22Rv1 (cell line): ENCODE data around the gene CC2D2A.

ENCODE experiments used
- H3K27ac ChIP-seq: fragments of 450-650 bp; 2 replicates; pipeline ENCODE4 v1.5.1; 2017
- CTCF ChIP-seq: fragments of 450-650 bp; IDR thresholded peaks from 2 replicates; pipeline ENCODE4 v1.5.1; 2017; ENCODE audit warnings: mild to moderate bottlenecking
- ZFX ChIP-seq: fragments of 450-650 bp; IDR thresholded peaks from 2 replicates; pipeline ENCODE4 v1.6.1; 2017; ENCODE audit warnings: antibody characterized with exemption, borderline replicate concordance

CC2D2A gene

GRCh38 chr4:15434091-15434490 lies 35.6 kb upstream of the CC2D2A start:
- no peak for TF ChIP-seq CTCF
- no peak for TF ChIP-seq ZFX
- no peak overlapping the region for H3K27ac ChIP-seq

DNA sequence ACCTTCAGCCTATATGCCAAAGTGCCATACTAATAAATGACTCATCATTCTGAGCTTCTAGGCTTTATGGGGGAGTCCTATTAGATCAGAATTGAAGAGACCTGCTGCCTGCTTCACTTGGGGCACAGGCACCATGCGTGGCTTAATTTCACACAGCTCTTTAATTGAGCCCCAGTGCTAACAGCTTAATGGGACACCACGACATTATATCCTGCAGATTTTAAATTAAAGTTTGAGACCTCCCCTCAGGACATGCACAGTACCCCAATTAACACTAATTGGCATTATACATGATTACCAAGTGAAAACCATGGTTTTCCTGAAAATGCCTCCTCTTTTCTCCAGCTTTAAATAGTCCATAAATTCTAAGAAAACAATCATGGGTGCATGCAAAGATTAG lies 35.0 kb upstream of the CC2D2A start:
- no peak overlapping the region for H3K27ac ChIP-seq
- TF ChIP-seq ZFX: no peak
- TF ChIP-seq CTCF: no peak

DNA sequence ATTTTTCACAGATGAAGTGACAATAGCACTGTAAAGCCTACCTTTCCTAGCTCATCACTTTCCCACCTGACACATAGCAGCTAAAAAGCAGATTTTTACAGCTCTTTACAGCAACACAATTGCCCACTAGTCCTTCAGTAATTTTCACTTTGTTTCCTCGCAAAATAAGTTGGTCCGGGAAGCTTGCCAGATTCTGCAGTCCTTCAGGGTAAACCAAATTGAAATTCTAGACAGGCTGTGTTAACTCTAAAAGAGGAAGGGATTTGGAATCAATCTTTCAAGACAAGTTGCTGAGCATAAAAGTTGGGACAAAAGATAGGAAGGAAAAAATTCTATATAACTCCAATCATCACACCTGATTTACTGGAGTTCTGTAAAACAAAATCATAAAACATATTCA lies 33.2 kb upstream of the CC2D2A start:
- TF ChIP-seq ZFX (no peak), CTCF (no peak)
- no peak overlapping the region for H3K27ac ChIP-seq

- TF ChIP-seq ZFX (no peak), CTCF (no peak)
- H3K27ac ChIP-seq: no peak overlapping the region
These were observed 30.6 kb upstream of the CC2D2A start for GRCh38 chr4:15438939-15439524.

GRCh38 chr4:15443371-15444160 lies 26.1 kb upstream of the CC2D2A start:
- TF ChIP-seq ZFX: no peak
- TF ChIP-seq CTCF: no peak
- H3K27ac ChIP-seq: no peak overlapping the region

DNA sequence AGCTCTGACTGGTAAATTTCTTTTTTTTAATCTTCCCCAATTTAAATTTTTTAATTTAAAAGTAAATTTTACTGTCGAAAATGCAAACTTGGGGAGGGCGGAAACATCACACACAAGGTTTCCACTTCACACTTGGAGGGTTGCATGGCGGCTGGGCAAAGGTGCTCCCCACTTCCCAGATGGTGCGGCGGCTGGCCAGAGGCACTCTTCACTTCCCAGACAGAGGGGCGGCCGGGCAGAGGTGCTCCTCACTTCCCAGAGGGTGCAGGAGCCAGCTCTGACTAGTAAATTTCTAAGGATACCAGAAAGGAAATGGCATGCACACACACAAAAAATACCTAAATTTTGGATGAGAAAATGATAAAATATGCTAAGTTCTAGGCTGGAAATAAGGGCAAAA lies 25.4 kb upstream of the CC2D2A start:
- TF ChIP-seq CTCF: no peak
- TF ChIP-seq ZFX: no peak
- H3K27ac ChIP-seq: no peak overlapping the region

- no peak overlapping the region for H3K27ac ChIP-seq
- TF ChIP-seq CTCF: no peak
- TF ChIP-seq ZFX: no peak
These were observed 24.7 kb upstream of the CC2D2A start for GRCh38 chr4:15444879-15445547.
